Fibroblast of villous mesenchyme (primary cell): ENCODE results near the gene MCAM. TPM values are rescaled to one million over a fixed set of nuclear protein-coding genes. Genes with fewer than 3 reads are reported as not detected.

Experiments used
- DNase-seq: peaks from one replicate; pipeline ENCODE4 v3.0.0-alpha.2; 2010; ENCODE audit warnings: low read depth
- H3K4me3 ChIP-seq: 2 replicates; pipeline ENCODE4 v1.5.1; 2011; ENCODE audit warnings: low read depth, mild to moderate bottlenecking, low read length
- small RNA-seq: library from RNA; depleted of rRNA; stranded (forward); fragments of <200 nt; gene quantifications from one replicate; pipeline ENCODE3, GENCODE V24; 2012
- total RNA-seq: library from RNA; depleted of rRNA; stranded (reverse); fragments of >200 nt; gene quantifications from 2 replicates; pipeline ENCODE4 v1.2.3, GENCODE V29; 2012
- TF ChIP-seq, protein P1 (sequence below): IDR thresholded peaks from 2 replicates; pipeline ENCODE4 v1.5.1; 2012; ENCODE audit warnings: low read depth, mild to moderate bottlenecking, low read length; ENCODE audit not compliant: insufficient read depth

The MCAM gene
- total RNA-seq, 1 donor: 86.4 TPM

DNA sequence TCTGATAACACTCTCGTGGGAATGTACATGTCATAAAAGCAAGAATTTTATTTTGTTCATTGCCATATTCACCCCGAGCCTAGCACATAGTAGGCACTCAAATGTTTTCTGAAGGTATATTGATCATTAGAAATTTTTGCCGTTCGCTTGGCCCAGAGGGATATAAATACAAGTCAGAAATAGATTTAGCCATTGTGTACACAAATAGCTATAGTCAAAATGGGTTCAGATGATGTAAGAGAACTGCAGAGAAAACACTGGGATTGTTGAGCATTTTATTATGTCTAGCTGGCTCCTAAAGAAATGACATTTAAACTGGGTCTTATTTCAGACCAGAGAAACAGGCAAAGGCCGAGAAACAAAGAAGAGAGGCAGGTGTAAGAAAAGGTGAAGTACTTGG is 49.3 kb downstream of the MCAM start:
- TF ChIP-seq, protein P1, sequence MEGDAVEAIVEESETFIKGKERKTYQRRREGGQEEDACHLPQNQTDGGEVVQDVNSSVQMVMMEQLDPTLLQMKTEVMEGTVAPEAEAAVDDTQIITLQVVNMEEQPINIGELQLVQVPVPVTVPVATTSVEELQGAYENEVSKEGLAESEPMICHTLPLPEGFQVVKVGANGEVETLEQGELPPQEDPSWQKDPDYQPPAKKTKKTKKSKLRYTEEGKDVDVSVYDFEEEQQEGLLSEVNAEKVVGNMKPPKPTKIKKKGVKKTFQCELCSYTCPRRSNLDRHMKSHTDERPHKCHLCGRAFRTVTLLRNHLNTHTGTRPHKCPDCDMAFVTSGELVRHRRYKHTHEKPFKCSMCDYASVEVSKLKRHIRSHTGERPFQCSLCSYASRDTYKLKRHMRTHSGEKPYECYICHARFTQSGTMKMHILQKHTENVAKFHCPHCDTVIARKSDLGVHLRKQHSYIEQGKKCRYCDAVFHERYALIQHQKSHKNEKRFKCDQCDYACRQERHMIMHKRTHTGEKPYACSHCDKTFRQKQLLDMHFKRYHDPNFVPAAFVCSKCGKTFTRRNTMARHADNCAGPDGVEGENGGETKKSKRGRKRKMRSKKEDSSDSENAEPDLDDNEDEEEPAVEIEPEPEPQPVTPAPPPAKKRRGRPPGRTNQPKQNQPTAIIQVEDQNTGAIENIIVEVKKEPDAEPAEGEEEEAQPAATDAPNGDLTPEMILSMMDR: no peak
- H3K4me3 ChIP-seq: no peak overlapping the region
- DNase-seq: no peak

DNA sequence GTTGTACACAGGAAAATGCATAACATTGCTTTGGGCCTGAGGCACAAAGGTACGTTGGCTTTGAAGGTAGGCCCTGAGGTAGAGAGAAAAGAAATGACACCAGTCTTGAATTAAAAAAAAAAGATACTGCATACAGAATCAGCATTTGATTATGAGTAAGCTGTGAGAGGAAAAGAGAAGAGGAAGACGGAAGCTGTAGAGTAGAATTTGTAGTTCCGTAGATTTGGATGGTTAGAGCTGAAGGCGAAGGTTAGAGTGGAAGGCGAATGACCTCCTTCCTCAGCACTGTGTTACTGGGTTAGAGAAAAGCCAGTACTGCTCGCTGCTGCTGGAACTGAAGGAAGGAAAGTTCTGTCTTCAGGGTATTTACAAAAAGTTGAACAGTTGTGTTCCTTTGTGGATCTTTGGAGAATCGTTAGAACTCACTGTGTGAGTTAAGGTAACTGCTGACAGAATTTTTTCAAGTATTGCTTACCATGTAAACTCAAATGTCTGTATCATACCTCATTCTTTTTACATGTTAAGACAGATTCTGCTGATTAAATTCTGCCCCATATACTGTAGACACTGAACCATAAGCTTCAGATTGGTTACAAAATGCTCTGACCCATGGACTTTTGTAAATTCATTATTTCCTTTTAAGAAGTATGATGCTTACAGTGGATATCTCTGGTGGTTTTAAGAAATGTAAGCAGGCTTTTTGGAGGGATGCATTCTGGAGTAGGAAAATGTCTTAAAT is 50.2 kb downstream of the MCAM start:
- peak; percentile 43 for DNase-seq
- TF ChIP-seq, protein P1: no peak
- H3K4me3 ChIP-seq: no peak overlapping the region

DNA sequence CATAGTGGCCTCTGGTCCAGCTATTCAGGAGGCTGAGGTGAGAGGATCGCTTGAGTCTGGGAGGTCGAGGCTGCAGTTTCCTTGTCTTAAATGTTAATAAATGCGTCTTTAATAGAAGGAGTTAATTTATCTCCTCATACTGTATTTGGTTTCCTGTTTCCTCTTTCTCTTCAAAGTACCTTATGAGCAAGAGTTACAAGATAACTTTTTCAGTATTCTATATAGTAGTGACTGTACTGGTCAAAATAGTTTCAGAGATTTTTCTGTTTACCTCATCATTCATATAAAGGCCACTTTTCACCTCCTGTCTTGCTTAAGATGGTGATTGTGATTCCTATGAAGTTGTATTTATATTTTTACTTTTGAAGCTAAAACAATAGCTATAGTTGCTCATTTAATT is 50.9 kb downstream of the MCAM start:
- H3K4me3 ChIP-seq: no peak overlapping the region
- DNase-seq: no peak
- TF ChIP-seq, protein P1: no peak

DNA sequence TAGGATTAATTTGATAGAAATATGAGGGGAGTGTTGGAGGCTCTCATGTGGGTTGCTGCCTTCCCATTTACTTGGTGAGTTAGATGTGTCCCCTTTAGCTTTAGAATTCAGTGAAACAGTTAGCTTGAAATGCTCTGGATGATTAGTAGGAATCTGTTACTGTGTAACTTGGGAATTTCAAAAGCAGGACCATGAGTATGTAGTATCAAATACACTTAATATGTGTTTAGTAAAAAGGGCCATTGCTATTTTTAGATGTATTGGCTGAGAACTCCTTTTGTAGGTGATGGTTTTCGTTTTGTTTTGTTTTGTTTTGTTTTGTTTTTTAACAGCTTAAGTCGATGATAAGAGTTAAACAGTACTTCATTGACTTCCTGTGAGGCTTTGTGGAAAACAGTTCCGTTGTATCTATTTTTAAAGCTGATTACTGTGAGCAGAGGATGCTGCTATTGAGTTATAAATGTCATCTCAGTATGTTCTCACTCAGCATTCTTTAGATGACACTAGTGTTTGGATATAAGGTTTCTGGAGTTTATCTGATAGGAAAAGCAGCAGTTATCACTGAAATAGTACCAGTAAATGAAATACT is 53.5 kb downstream of the MCAM start:
- DNase-seq: peak; percentile 34
- TF ChIP-seq, protein P1: no peak
- H3K4me3 ChIP-seq: no peak overlapping the region

DNA sequence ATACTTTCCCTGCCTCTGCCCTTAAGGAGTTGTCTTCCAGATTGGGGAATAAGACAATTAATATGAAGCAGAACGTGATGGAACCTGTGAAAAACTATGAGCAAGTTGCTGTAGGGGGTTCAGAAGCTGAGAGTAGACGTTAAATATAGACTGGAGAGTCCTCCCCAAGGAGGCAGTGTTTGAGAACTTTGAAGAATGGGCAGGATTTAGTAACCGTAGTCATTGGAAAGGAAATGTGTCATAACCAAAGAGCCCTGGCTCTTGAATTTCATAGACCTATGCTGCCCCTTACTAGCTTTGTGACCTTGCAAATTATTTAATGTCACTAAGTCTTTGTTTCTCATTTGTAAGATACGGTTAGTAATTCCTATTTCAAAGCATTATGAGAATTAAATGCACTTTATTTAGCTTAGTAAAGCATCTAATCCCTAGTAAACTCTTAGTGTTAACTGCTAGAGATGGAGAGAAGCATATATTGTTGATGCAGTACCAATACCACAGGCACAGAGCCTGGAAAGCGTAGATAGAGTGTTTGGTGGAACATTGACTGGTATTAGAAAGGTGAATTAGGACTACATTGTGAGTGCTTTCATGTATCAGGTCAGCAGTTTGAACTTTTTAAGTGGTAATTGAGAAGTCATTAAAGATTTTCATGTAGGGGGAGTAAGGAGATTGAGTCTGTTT is 54.1 kb downstream of the MCAM start:
- peak; percentile 30 for DNase-seq
- no peak overlapping the region for H3K4me3 ChIP-seq
- TF ChIP-seq, protein P1: no peak

DNA sequence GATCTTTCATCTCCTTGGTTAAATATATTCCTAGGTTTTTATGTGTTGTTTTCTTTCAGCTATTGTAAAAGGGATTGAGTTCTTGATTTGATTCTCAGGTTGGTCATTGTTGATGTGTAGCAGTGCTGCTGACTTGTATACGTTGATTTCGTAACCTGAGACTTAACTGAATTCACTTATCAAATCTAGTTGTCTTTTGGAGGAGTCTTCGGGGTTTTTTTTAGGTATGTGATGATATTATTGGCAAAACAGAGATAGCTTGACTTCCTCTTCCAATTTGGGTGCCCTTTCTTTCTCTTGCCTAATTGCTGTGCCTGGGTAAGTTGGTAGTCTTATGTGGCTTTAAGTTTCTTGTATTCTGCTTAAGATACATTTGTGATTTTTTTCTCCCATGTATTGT is 57.9 kb downstream of the MCAM start:
- TF ChIP-seq, protein P1: no peak
- no peak for DNase-seq
- H3K4me3 ChIP-seq: no peak overlapping the region

Small RNA genes within 50 kb of the gene (small RNA-seq; reads per million reads assigned to genes)
- gene RF01225: not detected
- gene RNU6-262P: not detected

Other genes starting within 250 kb of the MCAM start
- 24.2 and 24.6 TPM in 2 replicates for gene VPS11, start 249.3 kb downstream of the MCAM start, total RNA-seq
- 11.2 and 13.2 TPM in 2 replicates for gene HMBS, start 232.2 kb downstream of the MCAM start, total RNA-seq
- 21.3 and 29.4 TPM in 2 replicates for gene DPAGT1, start 215.3 kb downstream of the MCAM start, total RNA-seq
- 4.5 and 5.6 TPM in 2 replicates for gene C2CD2L, start 209.8 kb downstream of the MCAM start, total RNA-seq
- gene HINFP, start 195.6 kb downstream of the MCAM start, total RNA-seq: 18.6 and 20.3 TPM in 2 replicates
- under 0.01 and 0.86 TPM in 2 replicates for gene ABCG4, start 168.1 kb downstream of the MCAM start, total RNA-seq
- 16.4 and 17.7 TPM in 2 replicates for gene NLRX1, start 148.4 kb downstream of the MCAM start, total RNA-seq
- not detected in 2 replicates for gene NHERF4, start 131.7 kb downstream of the MCAM start, total RNA-seq
- gene CBL, start 110.8 kb downstream of the MCAM start, total RNA-seq: 13.2 and 20.7 TPM in 2 replicates
- gene RNF26, start 17.4 kb upstream of the MCAM start, total RNA-seq: 5.2 and 5.8 TPM in 2 replicates
- 6.5 and 13.5 TPM in 2 replicates for gene C1QTNF5, start 23.8 kb upstream of the MCAM start, total RNA-seq
- under 0.01 TPM in 1 of 2 replicates, not detected in the other for gene MFRP, start 29.6 kb upstream of the MCAM start, total RNA-seq
- under 0.01 and 0.43 TPM in 2 replicates for gene USP2, start 64.6 kb upstream of the MCAM start, total RNA-seq
- 194 and 284 TPM in 2 replicates for gene THY1, start 106.0 kb upstream of the MCAM start, total RNA-seq